ENCODE data around the gene ABCD4. TPM values are rescaled to one million over a fixed set of nuclear protein-coding genes. Genes with fewer than 3 reads are reported as not detected.

Gene ABCD4
- polyA plus RNA-seq, 2 donors = 19.2 to 38.4 TPM

GRCh38 chr14:74308695-74309094 is 6.0 kb upstream of the ABCD4 start:
- no peak overlapping the region for H3K27ac ChIP-seq (ENCODE audit: low read depth in 2 of 2, low read length in 1 of 2)
- 72 to 81% methylated on average over 5 of the region's 5 CpGs for WGBS, 2 donors
- no peaks in the 10 kb centered on the region for H3K9me3 ChIP-seq (ENCODE audit: control insufficient read depth in 2 of 2, insufficient read depth in 1 of 2, low read depth in 1 of 2, low read length in 1 of 2)
- H3K4me3 ChIP-seq (ENCODE audit: low read depth in 1 of 2, low read length in 2 of 2) = no peak overlapping the region
- H3K27me3 ChIP-seq (ENCODE audit: control insufficient read depth in 1 of 2, insufficient read depth in 2 of 2, low read length in 2 of 2) = no peaks in the 10 kb centered on the region
- peaks cover 0 to 1% of the 10 kb centered on the region in 2 donors for H3K4me1 ChIP-seq (ENCODE audit: control insufficient read depth in 2 of 2, insufficient read depth in 2 of 2, low read length in 1 of 2)
- no peaks in the 10 kb centered on the region for H3K36me3 ChIP-seq (ENCODE audit: control insufficient read depth in 2 of 2, insufficient read depth in 2 of 2, low read length in 1 of 2)

- Histone ChIP-seq H3K27ac (ENCODE audit: low read depth in 2 of 2, low read length in 1 of 2) (peak overlapping the region; percentile 78 to 84), H3K9me3 (ENCODE audit: control insufficient read depth in 2 of 2, insufficient read depth in 1 of 2, low read depth in 1 of 2, low read length in 1 of 2) (no peaks in the 10 kb centered on the region), H3K4me1 (ENCODE audit: control insufficient read depth in 2 of 2, insufficient read depth in 2 of 2, low read length in 1 of 2) (no peaks in the 10 kb centered on the region), H3K36me3 (ENCODE audit: control insufficient read depth in 2 of 2, insufficient read depth in 2 of 2, low read length in 1 of 2) (peaks cover 0 to 13% of the 10 kb centered on the region in 2 donors), H3K27me3 (ENCODE audit: control insufficient read depth in 1 of 2, insufficient read depth in 2 of 2, low read length in 2 of 2) (no peaks in the 10 kb centered on the region), H3K4me3 (ENCODE audit: low read depth in 1 of 2, low read length in 2 of 2) (peak overlapping the region; percentile 94)
- 1% methylated on average over 6 of the region's 6 CpGs for WGBS, 2 donors
Measured at GRCh38 chr14:74302152-74302628, 544 bp downstream of the ABCD4 start.

- H3K4me1 ChIP-seq (ENCODE audit: control insufficient read depth in 2 of 2, insufficient read depth in 2 of 2, low read length in 1 of 2) = no peaks in the 10 kb centered on the region
- no peaks in the 10 kb centered on the region for H3K9me3 ChIP-seq (ENCODE audit: control insufficient read depth in 2 of 2, insufficient read depth in 1 of 2, low read depth in 1 of 2, low read length in 1 of 2)
- WGBS, 2 donors = 18 to 22% methylated on average over 22 of the region's 22 CpGs
Measured at GRCh38 chr14:74301594-74302151, 1.1 kb downstream of the ABCD4 start.

GRCh38 chr14:74299061-74299545 is 3.6 kb downstream of the ABCD4 start:
- H3K9me3 ChIP-seq (ENCODE audit: control insufficient read depth in 2 of 2, insufficient read depth in 1 of 2, low read depth in 1 of 2, low read length in 1 of 2) = no peaks in the 10 kb centered on the region
- 65 to 66% methylated on average over 10 of the region's 10 CpGs for WGBS, 2 donors
- no peak overlapping the region for H3K4me3 ChIP-seq (ENCODE audit: low read depth in 1 of 2, low read length in 2 of 2)
- H3K27ac ChIP-seq (ENCODE audit: low read depth in 2 of 2, low read length in 1 of 2) = peak overlapping the region in 1 of 2 donors; percentile 52
- H3K4me1 ChIP-seq (ENCODE audit: control insufficient read depth in 2 of 2, insufficient read depth in 2 of 2, low read length in 1 of 2) = no peaks in the 10 kb centered on the region
- H3K27me3 ChIP-seq (ENCODE audit: control insufficient read depth in 1 of 2, insufficient read depth in 2 of 2, low read length in 2 of 2) = no peaks in the 10 kb centered on the region
- peaks cover 7 to 34% of the 10 kb centered on the region in 2 donors for H3K36me3 ChIP-seq (ENCODE audit: control insufficient read depth in 2 of 2, insufficient read depth in 2 of 2, low read length in 1 of 2)

More at GRCh38 chr14:74301594-74302151, 1.1 kb downstream of the ABCD4 start:
- H3K36me3 ChIP-seq (ENCODE audit: control insufficient read depth in 2 of 2, insufficient read depth in 2 of 2, low read length in 1 of 2) = peaks cover 3 to 16% of the 10 kb centered on the region in 2 donors
- peak overlapping the region; percentile 94 for H3K4me3 ChIP-seq (ENCODE audit: low read depth in 1 of 2, low read length in 2 of 2)
- no peaks in the 10 kb centered on the region for H3K27me3 ChIP-seq (ENCODE audit: control insufficient read depth in 1 of 2, insufficient read depth in 2 of 2, low read length in 2 of 2)
- peak overlapping the region; percentile 3 to 4 for H3K27ac ChIP-seq (ENCODE audit: low read depth in 2 of 2, low read length in 1 of 2)

GRCh38 chr14:74297986-74298385 is 4.7 kb downstream of the ABCD4 start:
- Histone ChIP-seq H3K4me3 (ENCODE audit: low read depth in 1 of 2, low read length in 2 of 2) (no peak overlapping the region), H3K4me1 (ENCODE audit: control insufficient read depth in 2 of 2, insufficient read depth in 2 of 2, low read length in 1 of 2) (no peaks in the 10 kb centered on the region), H3K36me3 (ENCODE audit: control insufficient read depth in 2 of 2, insufficient read depth in 2 of 2, low read length in 1 of 2) (peaks cover 7 to 36% of the 10 kb centered on the region in 2 donors), H3K27me3 (ENCODE audit: control insufficient read depth in 1 of 2, insufficient read depth in 2 of 2, low read length in 2 of 2) (no peaks in the 10 kb centered on the region), H3K9me3 (ENCODE audit: control insufficient read depth in 2 of 2, insufficient read depth in 1 of 2, low read depth in 1 of 2, low read length in 1 of 2) (no peaks in the 10 kb centered on the region), H3K27ac (ENCODE audit: low read depth in 2 of 2, low read length in 1 of 2) (no peak overlapping the region)
- WGBS, 2 donors = 88 to 89% methylated on average over 10 of the region's 10 CpGs

GRCh38 chr14:74296037-74296467 is 6.7 kb downstream of the ABCD4 start:
- WGBS, 2 donors = 91 to 93% methylated on average over 9 of the region's 9 CpGs
- Histone ChIP-seq H3K4me1 (ENCODE audit: control insufficient read depth in 2 of 2, insufficient read depth in 2 of 2, low read length in 1 of 2) (no peaks in the 10 kb centered on the region), H3K36me3 (ENCODE audit: control insufficient read depth in 2 of 2, insufficient read depth in 2 of 2, low read length in 1 of 2) (peaks cover 7 to 54% of the 10 kb centered on the region in 2 donors)

GRCh38 chr14:74293606-74294005 is 9.1 kb downstream of the ABCD4 start:
- H3K4me3 ChIP-seq (ENCODE audit: low read depth in 1 of 2, low read length in 2 of 2) = no peak overlapping the region

More at GRCh38 chr14:74296037-74296467, 6.7 kb downstream of the ABCD4 start:
- Histone ChIP-seq H3K27ac (ENCODE audit: low read depth in 2 of 2, low read length in 1 of 2) (no peak overlapping the region), H3K4me3 (ENCODE audit: low read depth in 1 of 2, low read length in 2 of 2) (no peak overlapping the region), H3K9me3 (ENCODE audit: control insufficient read depth in 2 of 2, insufficient read depth in 1 of 2, low read depth in 1 of 2, low read length in 1 of 2) (no peaks in the 10 kb centered on the region), H3K27me3 (ENCODE audit: control insufficient read depth in 1 of 2, insufficient read depth in 2 of 2, low read length in 2 of 2) (no peaks in the 10 kb centered on the region)

GRCh38 chr14:74292061-74292460 is 10.7 kb downstream of the ABCD4 start:
- H3K9me3 ChIP-seq (ENCODE audit: control insufficient read depth in 2 of 2, insufficient read depth in 1 of 2, low read depth in 1 of 2, low read length in 1 of 2) = no peaks in the 10 kb centered on the region
- H3K4me3 ChIP-seq (ENCODE audit: low read depth in 1 of 2, low read length in 2 of 2) = no peak overlapping the region
- peaks cover 17 to 67% of the 10 kb centered on the region in 2 donors for H3K36me3 ChIP-seq (ENCODE audit: control insufficient read depth in 2 of 2, insufficient read depth in 2 of 2, low read length in 1 of 2)
- no peak overlapping the region for H3K27ac ChIP-seq (ENCODE audit: low read depth in 2 of 2, low read length in 1 of 2)
- 84 to 86% methylated on average over 11 of the region's 11 CpGs for WGBS, 2 donors
- no peaks in the 10 kb centered on the region for H3K27me3 ChIP-seq (ENCODE audit: control insufficient read depth in 1 of 2, insufficient read depth in 2 of 2, low read length in 2 of 2)
- no peaks in the 10 kb centered on the region for H3K4me1 ChIP-seq (ENCODE audit: control insufficient read depth in 2 of 2, insufficient read depth in 2 of 2, low read length in 1 of 2)

More at GRCh38 chr14:74293606-74294005, 9.1 kb downstream of the ABCD4 start:
- 93 to 96% methylated on average over 2 of the region's 2 CpGs for WGBS, 2 donors
- Histone ChIP-seq H3K36me3 (ENCODE audit: control insufficient read depth in 2 of 2, insufficient read depth in 2 of 2, low read length in 1 of 2) (peaks cover 11 to 60% of the 10 kb centered on the region in 2 donors), H3K27me3 (ENCODE audit: control insufficient read depth in 1 of 2, insufficient read depth in 2 of 2, low read length in 2 of 2) (no peaks in the 10 kb centered on the region), H3K27ac (ENCODE audit: low read depth in 2 of 2, low read length in 1 of 2) (no peak overlapping the region), H3K4me1 (ENCODE audit: control insufficient read depth in 2 of 2, insufficient read depth in 2 of 2, low read length in 1 of 2) (no peaks in the 10 kb centered on the region), H3K9me3 (ENCODE audit: control insufficient read depth in 2 of 2, insufficient read depth in 1 of 2, low read depth in 1 of 2, low read length in 1 of 2) (no peaks in the 10 kb centered on the region)

GRCh38 chr14:74290415-74290814 is 12.3 kb downstream of the ABCD4 start:
- Histone ChIP-seq H3K27ac (ENCODE audit: low read depth in 2 of 2, low read length in 1 of 2) (no peak overlapping the region), H3K4me1 (ENCODE audit: control insufficient read depth in 2 of 2, insufficient read depth in 2 of 2, low read length in 1 of 2) (no peaks in the 10 kb centered on the region), H3K9me3 (ENCODE audit: control insufficient read depth in 2 of 2, insufficient read depth in 1 of 2, low read depth in 1 of 2, low read length in 1 of 2) (no peaks in the 10 kb centered on the region), H3K36me3 (ENCODE audit: control insufficient read depth in 2 of 2, insufficient read depth in 2 of 2, low read length in 1 of 2) (peaks cover 18 to 68% of the 10 kb centered on the region in 2 donors), H3K27me3 (ENCODE audit: control insufficient read depth in 1 of 2, insufficient read depth in 2 of 2, low read length in 2 of 2) (no peaks in the 10 kb centered on the region), H3K4me3 (ENCODE audit: low read depth in 1 of 2, low read length in 2 of 2) (no peak overlapping the region)
- 75 to 78% methylated on average over 7 of the region's 7 CpGs for WGBS, 2 donors

- no peaks in the 10 kb centered on the region for H3K9me3 ChIP-seq (ENCODE audit: control insufficient read depth in 2 of 2, insufficient read depth in 1 of 2, low read depth in 1 of 2, low read length in 1 of 2)
- peaks cover 18 to 63% of the 10 kb centered on the region in 2 donors for H3K36me3 ChIP-seq (ENCODE audit: control insufficient read depth in 2 of 2, insufficient read depth in 2 of 2, low read length in 1 of 2)
- 83 to 84% methylated on average over 5 of the region's 5 CpGs for WGBS, 2 donors
Measured at GRCh38 chr14:74289801-74290200, 12.9 kb downstream of the ABCD4 start.

More at GRCh38 chr14:74289801-74290200, 12.9 kb downstream of the ABCD4 start:
- no peak overlapping the region for H3K4me3 ChIP-seq (ENCODE audit: low read depth in 1 of 2, low read length in 2 of 2)
- no peaks in the 10 kb centered on the region for H3K27me3 ChIP-seq (ENCODE audit: control insufficient read depth in 1 of 2, insufficient read depth in 2 of 2, low read length in 2 of 2)
- H3K27ac ChIP-seq (ENCODE audit: low read depth in 2 of 2, low read length in 1 of 2) = no peak overlapping the region
- H3K4me1 ChIP-seq (ENCODE audit: control insufficient read depth in 2 of 2, insufficient read depth in 2 of 2, low read length in 1 of 2) = no peaks in the 10 kb centered on the region
